ENCODE results near the gene NAPB.

- TF ChIP-seq POLR2AphosphoS5 (IDR thresholded peaks at IDR 0.05; ENCODE audit: low read depth, low read length) (no peak), TAF1 (IDR thresholded peaks at IDR 0.05; ENCODE audit: borderline replicate concordance, insufficient read depth, low read length) (no peak), REST (IDR thresholded peaks at IDR 0.05; ENCODE audit: insufficient read depth in 1 of 2, low read depth in 2 of 2, low read length in 2 of 2) (no peak), FOXP2 (optimal IDR thresholded peaks at IDR 0.05; ENCODE audit: borderline replicate concordance, extremely low read depth, extremely low read length, insufficient read depth) (no peak)
These were observed 27.1 kb downstream of the NAPB start for GRCh38 chr20:23393996-23394775.
